T follicular helper cell (primary cell): ENCODE results near the gene DDX1.
"Not testable (repeated sequence)": the region's sequence is repeated elsewhere in the genome, so short reads cannot be mapped to it uniquely, and the experiment has no call there.

Experiments used
- DNase-seq: peaks from one replicate; pipeline ENCODE4 v3.0.0-alpha.2; 2020; ENCODE audit warnings: low read depth

Gene DDX1

DNA sequence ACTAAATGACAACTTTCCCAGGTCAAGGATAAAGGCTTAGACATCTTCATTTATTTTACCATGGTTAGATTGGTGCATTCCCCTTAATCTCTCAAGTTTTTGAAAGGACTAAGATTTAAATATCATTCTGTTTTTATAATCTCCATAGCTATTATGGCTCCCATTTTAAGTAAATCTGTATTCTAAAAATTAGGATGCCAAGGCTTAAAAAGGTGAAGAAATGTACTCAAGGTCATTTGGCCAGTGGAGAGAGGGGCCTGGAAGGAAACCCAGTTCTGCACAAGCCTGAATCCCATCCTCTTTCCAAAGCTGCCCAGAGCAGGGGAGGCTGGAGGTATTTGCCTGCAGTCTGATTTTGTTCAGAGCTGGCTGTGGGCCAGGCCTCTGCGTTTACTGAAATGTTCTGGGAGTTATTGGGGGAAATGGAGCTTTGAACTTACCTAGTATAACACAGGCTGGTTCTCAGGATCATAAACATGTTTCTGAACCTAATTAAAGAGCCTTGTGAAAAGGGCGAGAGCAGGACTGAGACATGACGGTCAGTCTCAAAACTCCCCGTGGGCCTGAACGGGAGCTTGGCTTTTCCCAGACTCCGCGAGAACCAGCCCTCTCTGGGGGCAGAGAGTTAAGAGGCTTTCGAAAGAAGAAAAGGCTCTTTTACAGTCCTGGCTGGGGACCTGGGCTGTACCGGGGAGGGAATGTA is 85.6 kb downstream of the DDX1 start:
- DNase-seq = no peak

DNA sequence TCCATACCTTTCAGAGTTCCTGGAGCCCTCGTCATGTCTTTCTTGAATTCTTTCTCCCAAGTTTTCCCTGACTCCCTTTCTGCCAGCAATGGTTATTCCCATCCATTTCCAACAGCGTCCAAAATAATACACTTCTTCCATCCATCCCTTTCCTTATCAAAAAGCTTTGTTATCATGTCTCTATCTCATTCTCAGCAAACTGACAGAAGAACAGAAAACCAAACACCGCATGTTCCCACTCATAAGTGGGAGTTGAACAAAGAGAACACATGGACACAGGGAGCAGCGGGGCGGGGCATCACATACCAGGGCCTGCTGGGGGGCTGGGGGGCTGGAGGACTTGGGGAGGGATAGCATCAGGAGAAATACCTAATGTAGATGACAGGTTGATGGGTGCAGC is 86.7 kb downstream of the DDX1 start:
- DNase-seq = no peak

DNA sequence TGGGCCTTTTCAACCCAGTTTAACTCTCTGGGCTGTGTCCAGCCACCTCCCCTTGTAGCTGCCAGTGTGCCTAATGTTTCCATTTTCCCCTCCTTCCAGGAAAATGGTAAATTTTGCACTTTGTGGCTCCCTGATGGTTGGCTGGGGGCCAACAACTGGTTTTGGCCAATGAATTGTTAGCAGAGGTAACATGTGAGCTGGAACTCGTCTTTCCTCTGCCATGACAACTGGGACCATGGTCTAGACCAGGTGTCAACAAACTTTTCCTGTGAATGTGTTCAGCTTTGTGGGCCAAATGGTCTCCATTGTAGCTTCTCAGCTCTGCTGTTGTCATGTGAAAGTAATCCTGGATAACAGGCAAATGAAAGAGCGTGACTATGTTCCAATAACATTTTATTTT is 87.2 kb downstream of the DDX1 start:
- no peak for DNase-seq

DNA sequence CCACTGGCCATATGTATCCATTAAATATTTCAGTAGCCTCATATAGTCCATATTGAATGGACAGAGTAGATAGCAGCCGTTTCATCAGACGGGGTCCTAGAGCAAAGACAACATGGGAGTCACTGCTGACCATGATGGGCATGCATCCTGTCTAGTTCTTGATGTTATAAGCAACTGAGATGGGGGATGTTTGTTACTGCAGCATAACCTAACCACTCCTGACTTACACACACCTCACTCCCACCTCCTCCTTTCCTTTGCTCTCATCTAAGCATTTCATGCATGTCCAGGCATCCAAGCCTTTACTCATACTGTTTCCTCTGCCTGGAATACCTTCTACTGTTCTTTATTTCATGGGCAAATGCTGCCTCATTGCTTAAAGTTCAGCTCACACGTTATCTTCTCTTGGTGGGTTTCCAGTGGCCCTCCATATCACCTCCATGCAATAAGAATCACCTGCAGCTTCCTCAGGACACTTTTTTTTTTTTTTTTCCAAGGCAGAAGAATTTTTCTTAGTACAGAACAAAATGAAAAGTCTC is 87.8 kb downstream of the DDX1 start:
- no peak for DNase-seq

DNA sequence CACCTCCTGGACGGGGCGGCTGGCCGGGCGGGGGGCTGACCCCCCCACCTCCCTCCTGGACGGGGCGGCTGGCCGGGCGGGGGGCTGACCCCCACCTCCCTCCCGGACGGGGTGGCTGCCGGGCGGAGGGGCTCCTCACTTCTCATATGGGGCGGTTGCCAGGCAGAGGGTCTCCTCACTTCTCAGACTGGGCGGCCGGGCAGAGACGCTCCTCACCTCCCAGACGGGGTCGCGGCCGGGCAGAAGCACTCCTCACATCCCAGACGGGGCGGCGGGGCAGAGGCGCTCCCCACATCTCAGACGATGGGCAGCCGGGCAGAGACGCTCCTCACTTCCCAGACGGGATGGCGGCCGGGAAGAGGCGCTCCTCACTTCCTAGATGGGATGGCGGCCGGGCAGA is 88.5 kb downstream of the DDX1 start:
- DNase-seq = not testable (repeated sequence)
